ENCODE results near the gene KCTD7. TPM values are rescaled to one million over a fixed set of nuclear protein-coding genes. Genes with fewer than 3 reads are reported as not detected.
"Not testable (repeated sequence)": the region's sequence is repeated elsewhere in the genome, so short reads cannot be mapped to it uniquely, and the experiment has no call there.

The KCTD7 gene
- total RNA-seq, 1 experiment from 2014 or later = 11.6 TPM

DNA sequence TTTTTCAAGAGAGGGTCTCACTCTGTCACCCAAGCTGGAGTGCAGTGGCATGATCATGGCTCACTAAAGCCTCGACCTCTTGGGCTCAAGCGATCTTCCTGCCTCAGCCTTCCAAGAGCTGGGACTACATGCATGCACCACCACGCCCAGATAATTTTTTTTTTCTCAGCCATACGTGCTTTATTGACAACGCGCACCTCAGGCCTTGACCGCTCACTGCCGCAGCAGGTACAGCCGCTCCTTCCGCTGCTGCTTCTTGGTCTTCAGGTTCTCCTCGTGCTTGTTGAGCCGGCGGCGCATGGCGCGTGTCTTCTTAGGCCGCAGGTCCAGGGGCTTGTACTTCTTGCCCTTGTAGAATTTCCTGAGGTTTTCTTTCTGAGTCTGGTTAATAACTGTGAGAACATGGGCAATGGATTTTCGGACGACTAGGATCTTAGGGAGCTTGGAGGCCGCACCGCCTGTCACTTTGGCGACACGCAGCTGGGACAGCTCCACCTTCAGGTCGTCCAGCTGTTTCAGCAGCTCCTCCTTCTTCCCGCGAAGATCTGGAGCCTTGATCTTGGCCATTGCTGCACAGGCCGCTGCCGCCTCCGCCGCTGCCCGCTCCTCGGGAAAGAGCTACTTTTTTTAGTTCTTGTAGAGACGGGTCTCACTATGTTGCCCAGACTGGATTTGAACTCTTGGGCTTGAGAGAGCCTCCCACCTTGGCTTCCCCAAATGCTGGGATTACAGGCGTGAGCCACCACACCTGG, 22.0 kb upstream of the KCTD7 start:
- not testable (repeated sequence) for H3K36me3 Mint-ChIP-seq; H3K27ac Mint-ChIP-seq; H3K9me3 Mint-ChIP-seq; H3K27me3 Mint-ChIP-seq (ENCODE audit: low read depth); H3K4me3 Mint-ChIP-seq
- ChIA-PET CTCF (interaction anchor here (0.8 to 1.4 kb wide), 11 partner anchors 12 to 193 kb away, joined by 3 to 12 read pairs (median 4); partner anchors contain the start of gene KCTD7), POLR2A (interaction anchor here (0.6 kb wide), 1 partner anchor 81 kb away, joined by 3 read pairs; no protein-coding TSS in a partner anchor)
- ATAC-seq (peak; percentile 75), DNase-seq (ENCODE audit: low spot score) (peak; percentile 50)
- H3K4me1 Mint-ChIP-seq = peaks cover 11% of the 10 kb centered on the region
- TF ChIP-seq ZNF121 (CRISPR knock-in tag; IDR thresholded peaks at IDR 0.05) = 0 out of 2 replicates have a peak, but pooled peaks have one; percentile 20

DNA sequence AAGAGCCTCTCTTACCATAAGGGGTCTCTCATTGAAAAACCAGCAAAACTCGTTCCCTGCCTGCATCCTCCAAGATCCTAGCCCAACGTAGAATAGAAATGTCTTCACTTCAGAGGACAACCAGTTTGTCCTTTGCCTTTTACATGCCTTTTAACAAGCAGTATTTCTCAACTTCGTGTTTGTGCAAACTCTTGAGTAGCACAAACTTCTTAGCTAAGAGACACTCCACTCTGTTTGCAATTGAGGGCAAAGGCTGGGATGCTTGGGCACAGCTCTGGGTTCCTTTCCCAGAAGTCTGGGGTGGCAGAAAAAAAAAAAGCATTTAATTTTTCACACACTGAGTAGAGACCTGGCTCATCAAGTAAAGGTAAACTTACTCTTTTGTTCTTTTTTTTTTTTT, 19.5 kb upstream of the KCTD7 start:
- H3K4me3 Mint-ChIP-seq = no peak overlapping the region
- ATAC-seq (no peak; the same call in 1 of the 2 replicates), DNase-seq (ENCODE audit: low spot score) (no peak)
- peaks cover 2% of the 10 kb centered on the region for H3K27me3 Mint-ChIP-seq (ENCODE audit: low read depth)
- POLR2A ChIA-PET = interaction anchor here (0.7 kb wide), 1 partner anchor 484 kb away, joined by 5 read pairs; no protein-coding TSS in a partner anchor
- CTCF ChIA-PET = interaction anchor here (0.6 to 1.0 kb wide), 2 partner anchors 15 to 51 kb away, joined by 3 to 4 read pairs; no protein-coding TSS in a partner anchor
- H3K27ac Mint-ChIP-seq = no peak overlapping the region
- H3K9me3 Mint-ChIP-seq = peaks cover 4% of the 10 kb centered on the region; the same call in 1 of the 2 replicates
- peaks cover 3% of the 10 kb centered on the region; the same call in 1 of the 2 replicates for H3K36me3 Mint-ChIP-seq
- H3K4me1 Mint-ChIP-seq = peaks cover 11% of the 10 kb centered on the region
- TF ChIP-seq JAZF1 (CRISPR knock-in tag; IDR thresholded peaks at IDR 0.05) = no peak
- TF ChIP-seq, protein P1, sequence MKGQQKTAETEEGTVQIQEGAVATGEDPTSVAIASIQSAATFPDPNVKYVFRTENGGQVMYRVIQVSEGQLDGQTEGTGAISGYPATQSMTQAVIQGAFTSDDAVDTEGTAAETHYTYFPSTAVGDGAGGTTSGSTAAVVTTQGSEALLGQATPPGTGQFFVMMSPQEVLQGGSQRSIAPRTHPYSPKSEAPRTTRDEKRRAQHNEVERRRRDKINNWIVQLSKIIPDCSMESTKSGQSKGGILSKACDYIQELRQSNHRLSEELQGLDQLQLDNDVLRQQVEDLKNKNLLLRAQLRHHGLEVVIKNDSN (CRISPR knock-in tag; IDR thresholded peaks at IDR 0.05) = no peak
- no peak for TF ChIP-seq ZBTB21 (CRISPR knock-in tag; IDR thresholded peaks at IDR 0.05; ENCODE audit: borderline replicate concordance)
- TF ChIP-seq ESRRA (CRISPR knock-in tag; IDR thresholded peaks at IDR 0.05; ENCODE audit: borderline replicate concordance) = no peak
- TF ChIP-seq, protein P2, sequence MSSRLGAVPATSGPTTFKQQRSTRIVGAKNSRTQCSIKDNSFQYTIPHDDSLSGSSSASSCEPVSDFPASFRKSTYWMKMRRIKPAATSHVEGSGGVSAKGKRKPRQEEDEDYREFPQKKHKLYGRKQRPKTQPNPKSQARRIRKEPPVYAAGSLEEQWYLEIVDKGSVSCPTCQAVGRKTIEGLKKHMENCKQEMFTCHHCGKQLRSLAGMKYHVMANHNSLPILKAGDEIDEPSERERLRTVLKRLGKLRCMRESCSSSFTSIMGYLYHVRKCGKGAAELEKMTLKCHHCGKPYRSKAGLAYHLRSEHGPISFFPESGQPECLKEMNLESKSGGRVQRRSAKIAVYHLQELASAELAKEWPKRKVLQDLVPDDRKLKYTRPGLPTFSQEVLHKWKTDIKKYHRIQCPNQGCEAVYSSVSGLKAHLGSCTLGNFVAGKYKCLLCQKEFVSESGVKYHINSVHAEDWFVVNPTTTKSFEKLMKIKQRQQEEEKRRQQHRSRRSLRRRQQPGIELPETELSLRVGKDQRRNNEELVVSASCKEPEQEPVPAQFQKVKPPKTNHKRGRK (CRISPR knock-in tag; IDR thresholded peaks at IDR 0.05; ENCODE audit: borderline replicate concordance) = no peak
- TF ChIP-seq RORB (CRISPR knock-in tag; IDR thresholded peaks at IDR 0.05) = no peak
- TF ChIP-seq NFYB (CRISPR knock-in tag; conservative IDR thresholded peaks at IDR 0.05; ENCODE audit: low read depth) = no peak
- TF ChIP-seq GRHL2 (CRISPR knock-in tag; IDR thresholded peaks at IDR 0.05; ENCODE audit: insufficient replicate concordance, severe bottlenecking) = no peak
- TF ChIP-seq, protein P3, sequence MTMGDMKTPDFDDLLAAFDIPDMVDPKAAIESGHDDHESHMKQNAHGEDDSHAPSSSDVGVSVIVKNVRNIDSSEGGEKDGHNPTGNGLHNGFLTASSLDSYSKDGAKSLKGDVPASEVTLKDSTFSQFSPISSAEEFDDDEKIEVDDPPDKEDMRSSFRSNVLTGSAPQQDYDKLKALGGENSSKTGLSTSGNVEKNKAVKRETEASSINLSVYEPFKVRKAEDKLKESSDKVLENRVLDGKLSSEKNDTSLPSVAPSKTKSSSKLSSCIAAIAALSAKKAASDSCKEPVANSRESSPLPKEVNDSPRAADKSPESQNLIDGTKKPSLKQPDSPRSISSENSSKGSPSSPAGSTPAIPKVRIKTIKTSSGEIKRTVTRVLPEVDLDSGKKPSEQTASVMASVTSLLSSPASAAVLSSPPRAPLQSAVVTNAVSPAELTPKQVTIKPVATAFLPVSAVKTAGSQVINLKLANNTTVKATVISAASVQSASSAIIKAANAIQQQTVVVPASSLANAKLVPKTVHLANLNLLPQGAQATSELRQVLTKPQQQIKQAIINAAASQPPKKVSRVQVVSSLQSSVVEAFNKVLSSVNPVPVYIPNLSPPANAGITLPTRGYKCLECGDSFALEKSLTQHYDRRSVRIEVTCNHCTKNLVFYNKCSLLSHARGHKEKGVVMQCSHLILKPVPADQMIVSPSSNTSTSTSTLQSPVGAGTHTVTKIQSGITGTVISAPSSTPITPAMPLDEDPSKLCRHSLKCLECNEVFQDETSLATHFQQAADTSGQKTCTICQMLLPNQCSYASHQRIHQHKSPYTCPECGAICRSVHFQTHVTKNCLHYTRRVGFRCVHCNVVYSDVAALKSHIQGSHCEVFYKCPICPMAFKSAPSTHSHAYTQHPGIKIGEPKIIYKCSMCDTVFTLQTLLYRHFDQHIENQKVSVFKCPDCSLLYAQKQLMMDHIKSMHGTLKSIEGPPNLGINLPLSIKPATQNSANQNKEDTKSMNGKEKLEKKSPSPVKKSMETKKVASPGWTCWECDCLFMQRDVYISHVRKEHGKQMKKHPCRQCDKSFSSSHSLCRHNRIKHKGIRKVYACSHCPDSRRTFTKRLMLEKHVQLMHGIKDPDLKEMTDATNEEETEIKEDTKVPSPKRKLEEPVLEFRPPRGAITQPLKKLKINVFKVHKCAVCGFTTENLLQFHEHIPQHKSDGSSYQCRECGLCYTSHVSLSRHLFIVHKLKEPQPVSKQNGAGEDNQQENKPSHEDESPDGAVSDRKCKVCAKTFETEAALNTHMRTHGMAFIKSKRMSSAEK (CRISPR knock-in tag; IDR thresholded peaks at IDR 0.05; ENCODE audit: borderline replicate concordance) = no peak
- TF ChIP-seq, protein P4, sequence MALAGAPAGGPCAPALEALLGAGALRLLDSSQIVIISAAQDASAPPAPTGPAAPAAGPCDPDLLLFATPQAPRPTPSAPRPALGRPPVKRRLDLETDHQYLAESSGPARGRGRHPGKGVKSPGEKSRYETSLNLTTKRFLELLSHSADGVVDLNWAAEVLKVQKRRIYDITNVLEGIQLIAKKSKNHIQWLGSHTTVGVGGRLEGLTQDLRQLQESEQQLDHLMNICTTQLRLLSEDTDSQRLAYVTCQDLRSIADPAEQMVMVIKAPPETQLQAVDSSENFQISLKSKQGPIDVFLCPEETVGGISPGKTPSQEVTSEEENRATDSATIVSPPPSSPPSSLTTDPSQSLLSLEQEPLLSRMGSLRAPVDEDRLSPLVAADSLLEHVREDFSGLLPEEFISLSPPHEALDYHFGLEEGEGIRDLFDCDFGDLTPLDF (CRISPR knock-in tag; IDR thresholded peaks at IDR 0.05) = no peak
- TF ChIP-seq TCF7 (CRISPR knock-in tag; IDR thresholded peaks at IDR 0.05; ENCODE audit: low read depth) = no peak
- TF ChIP-seq SMAD3 (CRISPR knock-in tag; IDR thresholded peaks at IDR 0.05; ENCODE audit: borderline replicate concordance) = no peak
- TF ChIP-seq, protein P5, sequence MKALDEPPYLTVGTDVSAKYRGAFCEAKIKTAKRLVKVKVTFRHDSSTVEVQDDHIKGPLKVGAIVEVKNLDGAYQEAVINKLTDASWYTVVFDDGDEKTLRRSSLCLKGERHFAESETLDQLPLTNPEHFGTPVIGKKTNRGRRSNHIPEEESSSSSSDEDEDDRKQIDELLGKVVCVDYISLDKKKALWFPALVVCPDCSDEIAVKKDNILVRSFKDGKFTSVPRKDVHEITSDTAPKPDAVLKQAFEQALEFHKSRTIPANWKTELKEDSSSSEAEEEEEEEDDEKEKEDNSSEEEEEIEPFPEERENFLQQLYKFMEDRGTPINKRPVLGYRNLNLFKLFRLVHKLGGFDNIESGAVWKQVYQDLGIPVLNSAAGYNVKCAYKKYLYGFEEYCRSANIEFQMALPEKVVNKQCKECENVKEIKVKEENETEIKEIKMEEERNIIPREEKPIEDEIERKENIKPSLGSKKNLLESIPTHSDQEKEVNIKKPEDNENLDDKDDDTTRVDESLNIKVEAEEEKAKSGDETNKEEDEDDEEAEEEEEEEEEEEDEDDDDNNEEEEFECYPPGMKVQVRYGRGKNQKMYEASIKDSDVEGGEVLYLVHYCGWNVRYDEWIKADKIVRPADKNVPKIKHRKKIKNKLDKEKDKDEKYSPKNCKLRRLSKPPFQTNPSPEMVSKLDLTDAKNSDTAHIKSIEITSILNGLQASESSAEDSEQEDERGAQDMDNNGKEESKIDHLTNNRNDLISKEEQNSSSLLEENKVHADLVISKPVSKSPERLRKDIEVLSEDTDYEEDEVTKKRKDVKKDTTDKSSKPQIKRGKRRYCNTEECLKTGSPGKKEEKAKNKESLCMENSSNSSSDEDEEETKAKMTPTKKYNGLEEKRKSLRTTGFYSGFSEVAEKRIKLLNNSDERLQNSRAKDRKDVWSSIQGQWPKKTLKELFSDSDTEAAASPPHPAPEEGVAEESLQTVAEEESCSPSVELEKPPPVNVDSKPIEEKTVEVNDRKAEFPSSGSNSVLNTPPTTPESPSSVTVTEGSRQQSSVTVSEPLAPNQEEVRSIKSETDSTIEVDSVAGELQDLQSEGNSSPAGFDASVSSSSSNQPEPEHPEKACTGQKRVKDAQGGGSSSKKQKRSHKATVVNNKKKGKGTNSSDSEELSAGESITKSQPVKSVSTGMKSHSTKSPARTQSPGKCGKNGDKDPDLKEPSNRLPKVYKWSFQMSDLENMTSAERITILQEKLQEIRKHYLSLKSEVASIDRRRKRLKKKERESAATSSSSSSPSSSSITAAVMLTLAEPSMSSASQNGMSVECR (CRISPR knock-in tag; IDR thresholded peaks at IDR 0.05; ENCODE audit: borderline replicate concordance) = no peak
- no peak for TF ChIP-seq SMAD4 (CRISPR knock-in tag; IDR thresholded peaks at IDR 0.05)
- TF ChIP-seq, protein P6, sequence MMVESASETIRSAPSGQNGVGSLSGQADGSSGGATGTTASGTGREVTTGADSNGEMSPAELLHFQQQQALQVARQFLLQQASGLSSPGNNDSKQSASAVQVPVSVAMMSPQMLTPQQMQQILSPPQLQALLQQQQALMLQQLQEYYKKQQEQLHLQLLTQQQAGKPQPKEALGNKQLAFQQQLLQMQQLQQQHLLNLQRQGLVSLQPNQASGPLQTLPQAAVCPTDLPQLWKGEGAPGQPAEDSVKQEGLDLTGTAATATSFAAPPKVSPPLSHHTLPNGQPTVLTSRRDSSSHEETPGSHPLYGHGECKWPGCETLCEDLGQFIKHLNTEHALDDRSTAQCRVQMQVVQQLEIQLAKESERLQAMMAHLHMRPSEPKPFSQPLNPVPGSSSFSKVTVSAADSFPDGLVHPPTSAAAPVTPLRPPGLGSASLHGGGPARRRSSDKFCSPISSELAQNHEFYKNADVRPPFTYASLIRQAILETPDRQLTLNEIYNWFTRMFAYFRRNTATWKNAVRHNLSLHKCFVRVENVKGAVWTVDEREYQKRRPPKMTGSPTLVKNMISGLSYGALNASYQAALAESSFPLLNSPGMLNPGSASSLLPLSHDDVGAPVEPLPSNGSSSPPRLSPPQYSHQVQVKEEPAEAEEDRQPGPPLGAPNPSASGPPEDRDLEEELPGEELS (CRISPR knock-in tag; IDR thresholded peaks at IDR 0.05) = no peak
